SK-N-MC (cell line): ENCODE results near the gene DVL3.

Experiments used
- EZH2 ChIP-seq: fragments of 200-600 bp; sonication (generic); IDR thresholded peaks from one replicate; pipeline ENCODE4 v1.6.1; 2017; ENCODE audit warnings: antibody characterized with exemption
- POLR2AphosphoS5 ChIP-seq: IDR thresholded peaks from 2 replicates; pipeline ENCODE4 v1.6.1; 2012; ENCODE audit warnings: mild to moderate bottlenecking, low read depth, low read length, borderline replicate concordance

DNA sequence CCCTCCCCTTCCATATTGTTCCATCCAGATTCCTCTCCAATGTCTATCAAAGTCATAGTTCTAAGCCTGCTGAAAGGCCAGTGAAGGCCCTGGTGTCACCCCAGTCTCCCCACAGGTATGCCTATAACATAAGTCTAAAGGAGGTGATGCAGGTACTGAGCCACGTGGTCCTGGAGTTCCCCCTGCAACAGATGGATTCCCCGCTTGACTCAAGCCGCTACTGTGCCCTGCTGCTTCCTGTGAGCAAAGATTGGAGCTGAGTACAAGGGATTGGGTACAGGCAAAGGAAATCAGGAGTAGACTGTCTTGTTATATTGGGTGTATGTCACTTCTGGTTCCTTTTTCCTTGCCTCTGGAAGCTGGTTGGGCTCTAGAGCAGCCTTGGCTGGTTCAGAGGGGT lies 11.8 kb upstream of the DVL3 start:
- TF ChIP-seq POLR2AphosphoS5 (no peak), EZH2 (no peak)
